Measurements from ENCODE around the gene PDE4B. TPM values are rescaled to one million over a fixed set of nuclear protein-coding genes. Genes with fewer than 3 reads are reported as not detected.
A peak's percentile ranks its signal among the peaks of the same experiment; 100 is the strongest.
"Not testable (repeated sequence)": the region's sequence is repeated elsewhere in the genome, so short reads cannot be mapped to it uniquely, and the experiment has no call there.

The PDE4B gene
- total RNA-seq, 1 donor from 2014 or later = 21.3 TPM

- intact Hi-C loops (cut with micrococcal nuclease); DNase-seq (ENCODE audit: low spot score); H3K27ac Mint-ChIP-seq; H3K4me3 Mint-ChIP-seq; H3K36me3 Mint-ChIP-seq (ENCODE audit: low read depth); H3K4me1 Mint-ChIP-seq (ENCODE audit: low read depth): not testable (repeated sequence)
- Mint-ChIP-seq H3K9me3 (peaks cover 19% of the 10 kb centered on the region), H3K27me3 (ENCODE audit: insufficient read depth) (peaks cover 21% of the 10 kb centered on the region)
Observed at GRCh38 chr1:65856591-65856990, 63.9 kb downstream of the PDE4B start.

- DNase-seq (ENCODE audit: low spot score) = no peak
- Mint-ChIP-seq H3K27me3 (ENCODE audit: insufficient read depth) (no peaks in the 10 kb centered on the region), H3K4me1 (ENCODE audit: low read depth) (peaks cover 14% of the 10 kb centered on the region), H3K9me3 (peaks cover 27% of the 10 kb centered on the region), H3K27ac (peak overlapping the region; percentile 41), H3K4me3 (no peak overlapping the region), H3K36me3 (ENCODE audit: low read depth) (peaks cover 10% of the 10 kb centered on the region)
- intact Hi-C loops (cut with micrococcal nuclease) = loop anchor here (1.0 to 5.0 kb wide), 4 partner anchors 36 to 944 kb away; no protein-coding TSS in a partner anchor
Observed at GRCh38 chr1:65866439-65866838, 73.7 kb downstream of the PDE4B start.

- DNase-seq (ENCODE audit: low spot score) = no peak
- no peak overlapping the region for H3K27ac Mint-ChIP-seq
- no peaks in the 10 kb centered on the region for H3K27me3 Mint-ChIP-seq (ENCODE audit: insufficient read depth)
- H3K4me3 Mint-ChIP-seq = no peak overlapping the region
- H3K4me1 Mint-ChIP-seq (ENCODE audit: low read depth) = peaks cover 4% of the 10 kb centered on the region
- intact Hi-C loops (cut with micrococcal nuclease) = no loop called here
- peaks cover 10% of the 10 kb centered on the region for H3K9me3 Mint-ChIP-seq
- H3K36me3 Mint-ChIP-seq (ENCODE audit: low read depth) = peaks cover 2% of the 10 kb centered on the region
Observed at GRCh38 chr1:65872301-65872700, 79.6 kb downstream of the PDE4B start.

GRCh38 chr1:65878342-65878741 is 85.6 kb downstream of the PDE4B start:
- H3K4me3 Mint-ChIP-seq; intact Hi-C loops (cut with micrococcal nuclease); H3K36me3 Mint-ChIP-seq (ENCODE audit: low read depth); H3K27me3 Mint-ChIP-seq (ENCODE audit: insufficient read depth); H3K27ac Mint-ChIP-seq; DNase-seq (ENCODE audit: low spot score); H3K4me1 Mint-ChIP-seq (ENCODE audit: low read depth): not testable (repeated sequence)
- H3K9me3 Mint-ChIP-seq = peaks cover 12% of the 10 kb centered on the region

GRCh38 chr1:65880611-65881010 is 87.9 kb downstream of the PDE4B start:
- intact Hi-C loops (cut with micrococcal nuclease) = no loop called here
- no peak for DNase-seq (ENCODE audit: low spot score)
- Mint-ChIP-seq H3K27me3 (ENCODE audit: insufficient read depth) (no peaks in the 10 kb centered on the region), H3K9me3 (peaks cover 11% of the 10 kb centered on the region), H3K36me3 (ENCODE audit: low read depth) (no peaks in the 10 kb centered on the region), H3K4me1 (ENCODE audit: low read depth) (no peaks in the 10 kb centered on the region), H3K4me3 (no peak overlapping the region), H3K27ac (no peak overlapping the region)

GRCh38 chr1:65881067-65881594 is 88.4 kb downstream of the PDE4B start:
- intact Hi-C loops (cut with micrococcal nuclease) = no loop called here
- H3K4me3 Mint-ChIP-seq = no peak overlapping the region
- H3K27me3 Mint-ChIP-seq (ENCODE audit: insufficient read depth) = no peaks in the 10 kb centered on the region
- H3K9me3 Mint-ChIP-seq = peaks cover 11% of the 10 kb centered on the region
- H3K27ac Mint-ChIP-seq = no peak overlapping the region
- no peaks in the 10 kb centered on the region for H3K36me3 Mint-ChIP-seq (ENCODE audit: low read depth)
- H3K4me1 Mint-ChIP-seq (ENCODE audit: low read depth) = no peaks in the 10 kb centered on the region
- no peak for DNase-seq (ENCODE audit: low spot score)

- Mint-ChIP-seq H3K4me3 (no peak overlapping the region), H3K27ac (no peak overlapping the region), H3K36me3 (ENCODE audit: low read depth) (no peaks in the 10 kb centered on the region), H3K4me1 (ENCODE audit: low read depth) (no peaks in the 10 kb centered on the region), H3K9me3 (peaks cover 7% of the 10 kb centered on the region), H3K27me3 (ENCODE audit: insufficient read depth) (no peaks in the 10 kb centered on the region)
- intact Hi-C loops (cut with micrococcal nuclease) = no loop called here
- DNase-seq (ENCODE audit: low spot score) = no peak
Observed at GRCh38 chr1:65882076-65882475, 89.4 kb downstream of the PDE4B start.

GRCh38 chr1:65889441-65889840 is 96.7 kb downstream of the PDE4B start:
- H3K27ac Mint-ChIP-seq = no peak overlapping the region
- intact Hi-C loops (cut with micrococcal nuclease) = no loop called here
- H3K9me3 Mint-ChIP-seq = no peaks in the 10 kb centered on the region
- H3K27me3 Mint-ChIP-seq (ENCODE audit: insufficient read depth) = peaks cover 30% of the 10 kb centered on the region
- H3K4me3 Mint-ChIP-seq = no peak overlapping the region
- no peak for DNase-seq (ENCODE audit: low spot score)
- peaks cover 6% of the 10 kb centered on the region for H3K4me1 Mint-ChIP-seq (ENCODE audit: low read depth)
- no peaks in the 10 kb centered on the region for H3K36me3 Mint-ChIP-seq (ENCODE audit: low read depth)

- Mint-ChIP-seq H3K4me3 (no peak overlapping the region), H3K27me3 (ENCODE audit: insufficient read depth) (peaks cover 30% of the 10 kb centered on the region)
- intact Hi-C loops (cut with micrococcal nuclease) = no loop called here
Observed at GRCh38 chr1:65890201-65890843, 97.6 kb downstream of the PDE4B start.

GRCh38 chr1:65894738-65895605 is 102.3 kb downstream of the PDE4B start:
- Mint-ChIP-seq H3K36me3 (ENCODE audit: low read depth) (no peaks in the 10 kb centered on the region), H3K4me3 (no peak overlapping the region), H3K27me3 (ENCODE audit: insufficient read depth) (peaks cover 28% of the 10 kb centered on the region), H3K9me3 (no peaks in the 10 kb centered on the region), H3K4me1 (ENCODE audit: low read depth) (peaks cover 6% of the 10 kb centered on the region), H3K27ac (no peak overlapping the region)
- no peak for DNase-seq (ENCODE audit: low spot score)
- intact Hi-C loops (cut with micrococcal nuclease) = no loop called here

More at GRCh38 chr1:65890201-65890843, 97.6 kb downstream of the PDE4B start:
- no peak overlapping the region for H3K27ac Mint-ChIP-seq
- peaks cover 6% of the 10 kb centered on the region for H3K4me1 Mint-ChIP-seq (ENCODE audit: low read depth)
- DNase-seq (ENCODE audit: low spot score) = no peak
- no peaks in the 10 kb centered on the region for H3K9me3 Mint-ChIP-seq
- no peaks in the 10 kb centered on the region for H3K36me3 Mint-ChIP-seq (ENCODE audit: low read depth)

GRCh38 chr1:65896721-65897120 is 104.0 kb downstream of the PDE4B start:
- intact Hi-C loops (cut with micrococcal nuclease) = no loop called here

GRCh38 chr1:65897485-65897884 is 104.8 kb downstream of the PDE4B start:
- no peaks in the 10 kb centered on the region for H3K9me3 Mint-ChIP-seq
- no peaks in the 10 kb centered on the region for H3K36me3 Mint-ChIP-seq (ENCODE audit: low read depth)
- DNase-seq (ENCODE audit: low spot score) = no peak
- H3K4me1 Mint-ChIP-seq (ENCODE audit: low read depth) = no peaks in the 10 kb centered on the region
- intact Hi-C loops (cut with micrococcal nuclease) = no loop called here
- H3K4me3 Mint-ChIP-seq = no peak overlapping the region
- H3K27me3 Mint-ChIP-seq (ENCODE audit: insufficient read depth) = peaks cover 33% of the 10 kb centered on the region
- H3K27ac Mint-ChIP-seq = no peak overlapping the region

More at GRCh38 chr1:65896721-65897120, 104.0 kb downstream of the PDE4B start:
- Mint-ChIP-seq H3K9me3 (no peaks in the 10 kb centered on the region), H3K4me3 (no peak overlapping the region), H3K4me1 (ENCODE audit: low read depth) (no peaks in the 10 kb centered on the region), H3K27me3 (ENCODE audit: insufficient read depth) (peaks cover 29% of the 10 kb centered on the region), H3K36me3 (ENCODE audit: low read depth) (no peaks in the 10 kb centered on the region), H3K27ac (no peak overlapping the region)
- DNase-seq (ENCODE audit: low spot score) = no peak

GRCh38 chr1:65904681-65905083 is 112.0 kb downstream of the PDE4B start:
- H3K27ac Mint-ChIP-seq = no peak overlapping the region
- H3K36me3 Mint-ChIP-seq (ENCODE audit: low read depth) = no peaks in the 10 kb centered on the region
- intact Hi-C loops (cut with micrococcal nuclease) = no loop called here
- H3K4me1 Mint-ChIP-seq (ENCODE audit: low read depth) = no peaks in the 10 kb centered on the region
- peaks cover 37% of the 10 kb centered on the region for H3K27me3 Mint-ChIP-seq (ENCODE audit: insufficient read depth)
- no peak overlapping the region for H3K4me3 Mint-ChIP-seq
- no peak for DNase-seq (ENCODE audit: low spot score)
- no peaks in the 10 kb centered on the region for H3K9me3 Mint-ChIP-seq
